H9 (cell line): ENCODE measurements around the gene IGSF3. TPM values are rescaled to one million over a fixed set of nuclear protein-coding genes. Genes with fewer than 3 reads are reported as not detected.

Source experiments
- DNase-seq: peaks from one replicate; pipeline ENCODE4 v3.0.0-alpha.2; 2017
- H2AFZ ChIP-seq: one replicate; pipeline ENCODE4 v1.6.1; 2013; ENCODE audit warnings: mild to moderate bottlenecking, low read length, control low read depth, moderate library complexity
- H2AK5ac ChIP-seq: 2 replicates; pipeline ENCODE4 v1.6.1; 2013; ENCODE audit warnings: low read length, control low read depth, mixed read lengths; ENCODE audit not compliant: insufficient read length
- H2BK120ac ChIP-seq: one replicate; pipeline ENCODE4 v1.6.1; 2013; ENCODE audit warnings: low read depth, mild to moderate bottlenecking, low read length, control low read depth, inconsistent platforms; ENCODE audit not compliant: poor library complexity, severe bottlenecking
- H2BK12ac ChIP-seq: 2 replicates; pipeline ENCODE4 v1.6.1; 2013; ENCODE audit warnings: low read length, control low read depth, mixed read lengths, low read depth; ENCODE audit not compliant: insufficient read length
- H2BK15ac ChIP-seq: 2 replicates; pipeline ENCODE4 v1.6.1; 2013; ENCODE audit warnings: low read depth, low read length, control low read depth
- H2BK20ac ChIP-seq: one replicate; pipeline ENCODE4 v1.6.1; 2013; ENCODE audit warnings: low read depth, mild to moderate bottlenecking, low read length, control low read depth, inconsistent platforms; ENCODE audit not compliant: poor library complexity, severe bottlenecking
- H2BK5ac ChIP-seq: 2 replicates; pipeline ENCODE4 v1.6.1; 2013; ENCODE audit warnings: low read length, control low read depth, mixed read lengths; ENCODE audit not compliant: insufficient read length
- H3K14ac ChIP-seq: 2 replicates; pipeline ENCODE4 v1.6.1; 2013; ENCODE audit warnings: low read length, control low read depth; ENCODE audit not compliant: insufficient read depth
- H3K18ac ChIP-seq: 2 replicates; pipeline ENCODE4 v1.6.1; 2013; ENCODE audit warnings: low read depth, mild to moderate bottlenecking, mixed read lengths, low read length, control low read depth; ENCODE audit not compliant: insufficient read length
- H3K23ac ChIP-seq: 2 replicates; pipeline ENCODE4 v1.6.1; 2013; ENCODE audit warnings: low read length, control low read depth, mixed read lengths, low read depth; ENCODE audit not compliant: insufficient read length
- H3K23me2 ChIP-seq: 2 replicates; pipeline ENCODE4 v1.6.1; 2013; ENCODE audit warnings: low read depth, mild to moderate bottlenecking, mixed read lengths, low read length, control low read depth; ENCODE audit not compliant: insufficient read length, poor library complexity, severe bottlenecking
- H3K27ac ChIP-seq: 2 replicates; pipeline ENCODE4 v1.5.1; 2013; ENCODE audit warnings: low read length, control low read depth, mixed read lengths, low read depth; ENCODE audit not compliant: insufficient read length
- H3K27me3 ChIP-seq: 2 replicates; pipeline ENCODE4 v1.6.1; 2013; ENCODE audit warnings: low read length, control low read depth, inconsistent platforms; ENCODE audit not compliant: insufficient read depth
- H3K4ac ChIP-seq: 2 replicates; pipeline ENCODE4 v1.6.1; 2013; ENCODE audit warnings: low read depth, mild to moderate bottlenecking, control low read depth, inconsistent platforms, low read length, moderate library complexity
- H3K4me1 ChIP-seq: 2 replicates; pipeline ENCODE4 v1.6.1; 2013; ENCODE audit warnings: low read length, control low read depth, inconsistent platforms; ENCODE audit not compliant: insufficient read depth
- H3K4me2 ChIP-seq: 2 replicates; pipeline ENCODE4 v1.6.1; 2013; ENCODE audit warnings: low read length, control low read depth, mixed read lengths; ENCODE audit not compliant: insufficient read length, insufficient read depth
- H3K56ac ChIP-seq: 2 replicates; pipeline ENCODE4 v1.6.1; 2013; ENCODE audit warnings: low read depth, mild to moderate bottlenecking, mixed read lengths, low read length, control low read depth; ENCODE audit not compliant: insufficient read length
- H3K79me1 ChIP-seq: 2 replicates; pipeline ENCODE4 v1.6.1; 2013; ENCODE audit warnings: low read depth, mild to moderate bottlenecking, moderate library complexity, low read length, control low read depth, inconsistent platforms; ENCODE audit not compliant: insufficient read depth, poor library complexity, severe bottlenecking
- H3K79me2 ChIP-seq: 2 replicates; pipeline ENCODE4 v1.6.1; 2013; ENCODE audit warnings: low read length, control low read depth, inconsistent platforms; ENCODE audit not compliant: insufficient read depth
- H3K9ac ChIP-seq: 2 replicates; pipeline ENCODE4 v1.6.1; 2013; ENCODE audit warnings: low read length, control low read depth, mixed read lengths; ENCODE audit not compliant: insufficient read length; ENCODE audit errors: extremely low read depth
- H3K9me3 ChIP-seq: one replicate; pipeline ENCODE4 v1.6.1; 2013; ENCODE audit warnings: low read depth, low read length, inconsistent platforms; ENCODE audit not compliant: control insufficient read depth
- H3T11ph ChIP-seq: one replicate; pipeline ENCODE4 v1.6.1; 2013; ENCODE audit warnings: mild to moderate bottlenecking, low read length, control low read depth, inconsistent platforms
- H4K20me1 ChIP-seq: one replicate; pipeline ENCODE4 v1.6.1; 2013; ENCODE audit not compliant: control insufficient read depth, insufficient read length, insufficient read depth
- H4K5ac ChIP-seq: 2 replicates; pipeline ENCODE4 v1.6.1; 2013; ENCODE audit warnings: low read depth, mild to moderate bottlenecking, mixed read lengths, low read length, control low read depth; ENCODE audit not compliant: insufficient read length
- H4K8ac ChIP-seq: replicated peaks from 2 replicates; pipeline ENCODE4 v1.6.1; 2013; ENCODE audit warnings: low read length, control low read depth, mixed read lengths, low read depth; ENCODE audit not compliant: insufficient read length
- H4K91ac ChIP-seq: 2 replicates; pipeline ENCODE4 v1.6.1; 2013; ENCODE audit warnings: low read depth, mild to moderate bottlenecking, moderate library complexity, mixed read lengths, low read length, control low read depth; ENCODE audit not compliant: insufficient read length
- H3K27ac Mint-ChIP-seq, 3 experiments: 2 replicates in 2 of 3; 3 replicates in 1 of 3; pipeline ENCODE4 v1.8.0; 2020 to 2021; ENCODE audit warnings: mixed read lengths in 3 of 3, mild to moderate bottlenecking in 1 of 3, moderate library complexity in 1 of 3
- H3K27me3 Mint-ChIP-seq: 2 replicates; pipeline ENCODE4 v1.8.0; 2021; ENCODE audit warnings: low read depth, mild to moderate bottlenecking, moderate library complexity, mixed read lengths
- H3K36me3 Mint-ChIP-seq, 3 experiments: 2 replicates in 2 of 3; 3 replicates in 1 of 3; pipeline ENCODE4 v1.8.0; 2020 to 2021; ENCODE audit warnings: low read depth in 3 of 3, mixed read lengths in 3 of 3; ENCODE audit not compliant: insufficient read depth in 1 of 3
- H3K4me1 Mint-ChIP-seq, 2 experiments: 2 replicates each; pipeline ENCODE4 v1.8.0; 2020; ENCODE audit warnings: mixed read lengths in 2 of 2
- H3K4me3 Mint-ChIP-seq, 2 experiments: 2 replicates in 1 of 2; 3 replicates in 1 of 2; pipeline ENCODE4 v1.8.0; 2020 to 2021; ENCODE audit warnings: mild to moderate bottlenecking in 2 of 2, mixed read lengths in 2 of 2, moderate library complexity in 1 of 2
- H3K9me3 Mint-ChIP-seq, 2 experiments: 2 replicates in 1 of 2; 3 replicates in 1 of 2; pipeline ENCODE4 v1.8.0; 2020; ENCODE audit warnings: mild to moderate bottlenecking in 2 of 2, mixed read lengths in 2 of 2, moderate library complexity in 1 of 2
- CTCF ChIP-seq: fragments of 200-600 bp; sonication (generic); conservative IDR thresholded peaks from 3 replicates; pipeline ENCODE4 v1.8.0; 2021; ENCODE audit warnings: antibody characterized with exemption, mild to moderate bottlenecking
- WGBS: extraction: QIAGEN DNeasy Blood & Tissue Kit; methylation state at CpG from one replicate; pipeline ENCODE4 v1.1.7; 2013; ENCODE audit warnings: missing lambda C conversion rate, low lambda C conversion rate, mixed read lengths; ENCODE audit not compliant: insufficient read length; ENCODE audit errors: extremely low coverage; 5-methylcytosine and 5-hydroxymethylcytosine counted together
- total RNA-seq: library from RNA; stranded (reverse); gene quantifications from 2 replicates; pipeline ENCODE4 v1.2.1, GENCODE V29; 2021

The IGSF3 gene
- total RNA-seq, 1 experiment from 2014 or later, result 19.1 TPM

- Histone ChIP-seq H3K4ac (no peak overlapping the region), H2BK5ac (no peak overlapping the region), H3K27ac (peak overlapping the region; percentile 68), H3K27me3 (no peaks in the 10 kb centered on the region), H3K4me2 (peak overlapping the region; percentile 16), H3K14ac (peak overlapping the region; percentile 13; the same call in 1 of the 2 replicates), H3K23ac (no peak overlapping the region), H4K91ac (no peak overlapping the region), H3T11ph (no peak overlapping the region), H2BK120ac (no peak overlapping the region), H2BK12ac (no peak overlapping the region), H4K8ac (no peak overlapping the region), H3K56ac (no peak overlapping the region), H3K9me3 (no peaks in the 10 kb centered on the region), H2AFZ (peak overlapping the region; percentile 24), H3K9ac (no peak overlapping the region), H3K23me2 (no peaks in the 10 kb centered on the region), H2AK5ac (no peak overlapping the region), H4K20me1 (no peaks in the 10 kb centered on the region), H2BK20ac (no peak overlapping the region), H3K79me2 (no peaks in the 10 kb centered on the region), H3K18ac (no peak overlapping the region), H3K4me1 (no peaks in the 10 kb centered on the region; the same call in 1 of the 2 replicates), H4K5ac (no peak overlapping the region), H3K79me1 (no peaks in the 10 kb centered on the region), H2BK15ac (no peak overlapping the region)
- H3K4me1 Mint-ChIP-seq, result peaks cover 28 to 31% of the 10 kb centered on the region in 2 experiments
- TF ChIP-seq CTCF, result no peak
- no CpG with 5 or more reads among the region's 6 CpGs for WGBS
- H3K9me3 Mint-ChIP-seq, result peaks cover 2 to 16% of the 10 kb centered on the region in 2 experiments; a peak in 4 of 5 replicates
- peaks cover 3% of the 10 kb centered on the region; the same call in 1 of the 2 replicates for H3K27me3 Mint-ChIP-seq
- peak overlapping the region; percentile 16 to 27; a peak in 4 of 5 replicates for H3K4me3 Mint-ChIP-seq
- DNase-seq, result peak; percentile 56
- peaks cover 0 to 4% (median 4%) of the 10 kb centered on the region in 3 experiments; a peak in 2 of 7 replicates for H3K36me3 Mint-ChIP-seq
- H3K27ac Mint-ChIP-seq, result peak overlapping the region; percentile 81 to 95 (median 95)
These were observed 45.0 kb upstream of the IGSF3 start for GRCh38 chr1:116712510-116712909.
